GM12878 (cell line): ENCODE results near the gene CHKA. TPM values are rescaled to one million over a fixed set of nuclear protein-coding genes. Genes with fewer than 3 reads are reported as not detected.

Experiments
- ATF7 ChIP-seq: fragments of 450-650 bp; IDR thresholded peaks from 2 replicates; pipeline ENCODE4 v1.6.1; 2016; ENCODE audit warnings: low read depth, mild to moderate bottlenecking
- CREB1 ChIP-seq: IDR thresholded peaks from 2 replicates; pipeline ENCODE4 v1.6.1; 2012; ENCODE audit warnings: low read depth, mild to moderate bottlenecking, inconsistent platforms
- JUNB ChIP-seq: IDR thresholded peaks from 2 replicates; pipeline ENCODE4 v1.6.1; 2016; ENCODE audit warnings: antibody characterized with exemption, mild to moderate bottlenecking
- NFIC ChIP-seq: IDR thresholded peaks from 2 replicates; pipeline ENCODE4 v1.6.1; 2012; ENCODE audit warnings: low read depth, mild to moderate bottlenecking, inconsistent platforms, low read length, moderate library complexity
- NFYA ChIP-seq: IDR thresholded peaks from 2 replicates; pipeline ENCODE4 v1.6.1; 2011; ENCODE audit warnings: low read depth, mild to moderate bottlenecking, low read length, improper control_type of control experiment, borderline replicate concordance
- NFYB ChIP-seq: IDR thresholded peaks from 2 replicates; pipeline ENCODE4 v1.6.1; 2011; ENCODE audit warnings: low read depth, mild to moderate bottlenecking, low read length, improper control_type of control experiment, moderate library complexity; ENCODE audit not compliant: insufficient read depth
- NR2F1 ChIP-seq: fragments of 450-650 bp; conservative IDR thresholded peaks from 2 replicates; pipeline ENCODE4 v1.6.1; 2017; ENCODE audit warnings: mild to moderate bottlenecking
- POLR2AphosphoS2 ChIP-seq: IDR thresholded peaks from 2 replicates; pipeline ENCODE4 v1.6.1; 2011; ENCODE audit warnings: low read depth, mild to moderate bottlenecking, low read length, improper control_type of control experiment, moderate library complexity
- RAD51 ChIP-seq: fragments of 450-650 bp; IDR thresholded peaks from 2 replicates; pipeline ENCODE4 v1.6.1; 2016; ENCODE audit warnings: moderate library complexity, mild to moderate bottlenecking, inconsistent platforms
- RBBP5 ChIP-seq: fragments of 200-600 bp; sonication (generic); conservative IDR thresholded peaks from 2 replicates; pipeline ENCODE4 v1.6.1; 2016
- SIX5 ChIP-seq: IDR thresholded peaks from 2 replicates; pipeline ENCODE4 v1.6.1; 2011; ENCODE audit warnings: mild to moderate bottlenecking, low read depth, low read length, moderate library complexity; ENCODE audit not compliant: severe bottlenecking
- TAF1 ChIP-seq: IDR thresholded peaks from 2 replicates; pipeline ENCODE4 v1.6.1; 2011; ENCODE audit warnings: mild to moderate bottlenecking, low read depth, low read length, borderline replicate concordance
- TCF12 ChIP-seq: IDR thresholded peaks from 2 replicates; pipeline ENCODE4 v1.6.1; 2011; ENCODE audit warnings: low read depth, mild to moderate bottlenecking, low read length
- TCF3 ChIP-seq: IDR thresholded peaks from 2 replicates; pipeline ENCODE4 v1.6.1; 2012; ENCODE audit warnings: low read depth, mild to moderate bottlenecking, low read length, borderline replicate concordance; ENCODE audit not compliant: insufficient read depth
- WRNIP1 ChIP-seq: IDR thresholded peaks from 2 replicates; pipeline ENCODE4 v1.6.1; 2011; ENCODE audit warnings: low read depth, low read length, improper control_type of control experiment, borderline replicate concordance
- ZNF217 ChIP-seq: fragments of 450-650 bp; IDR thresholded peaks from 2 replicates; pipeline ENCODE4 v1.6.1; 2017; ENCODE audit warnings: antibody characterized with exemption, mild to moderate bottlenecking
- ZNF622 ChIP-seq: fragments of 450-650 bp; IDR thresholded peaks from 2 replicates; pipeline ENCODE4 v1.6.1; 2017; ENCODE audit warnings: mild to moderate bottlenecking, inconsistent platforms
- ZSCAN29 ChIP-seq: fragments of 450-650 bp; IDR thresholded peaks from 2 replicates; pipeline ENCODE4 v1.6.1; 2017; ENCODE audit warnings: mild to moderate bottlenecking, moderate library complexity
- polyA plus RNA-seq, 11 experiments: library from polyadenylated mRNA; depleted of rRNA in 4 of 11; unstranded in 6 of 11; stranded (reverse) in 5 of 11; fragments of >200 nt; fragmentation: Nextera tagmentation in 4 of 11; fragmentation: Illumina TruSeq in 1 of 11; extraction: Ambion mirVana in 4 of 11; extraction: Trizol in 1 of 11; gene quantifications; 1 replicate in 1 of 11; 2 replicates in 10 of 11; pipeline versions ENCODE4 v1.2.1 to v1.2.3, GENCODE V29; 2011 to 2016; ENCODE audit warnings: inconsistent platforms in 2 of 11, missing spikeins in 2 of 11, low read depth in 1 of 11
- total RNA-seq, 4 experiments: library from RNA; depleted of rRNA in 3 of 4; stranded (reverse); fragments of >200 nt in 3 of 4; fragmentation: Illumina TruSeq in 1 of 4; extraction: Trizol in 1 of 4; gene quantifications; 2 replicates each; pipeline versions ENCODE4 v1.2.1 to v1.2.3, GENCODE V29; 2013 to 2021
- TF ChIP-seq, protein P1 (sequence below): fragments of 450-650 bp; IDR thresholded peaks from 2 replicates; pipeline ENCODE4 v1.6.1; 2017; ENCODE audit warnings: mild to moderate bottlenecking
- TF ChIP-seq, protein P2 (sequence below): IDR thresholded peaks from 2 replicates; pipeline ENCODE4 v1.6.1; 2011; ENCODE audit warnings: borderline replicate concordance, low read depth, mild to moderate bottlenecking, moderate library complexity, low read length; ENCODE audit not compliant: insufficient read depth, poor library complexity, severe bottlenecking
- TF ChIP-seq, protein P3 (sequence below): fragments of 450-650 bp; IDR thresholded peaks from 2 replicates; pipeline ENCODE4 v1.6.1; 2014; ENCODE audit warnings: mild to moderate bottlenecking
- TF ChIP-seq, protein P4 (sequence below): IDR thresholded peaks from 2 replicates; pipeline ENCODE4 v1.6.1; 2011; ENCODE audit warnings: low read depth, low read length, improper control_type of control experiment, borderline replicate concordance
- TF ChIP-seq, protein P5 (sequence below), 3 experiments: IDR thresholded peaks in 2 of 3; conservative IDR thresholded peaks in 1 of 3; 2 replicates each; pipeline ENCODE4 v1.5.1; 2011; ENCODE audit warnings: low read depth in 3 of 3, low read length in 3 of 3, mild to moderate bottlenecking in 3 of 3, control low read depth in 2 of 3, moderate library complexity in 2 of 3, inconsistent platforms in 1 of 3, mixed read lengths in 1 of 3; ENCODE audit not compliant: control insufficient read depth in 2 of 3, insufficient read depth in 1 of 3; ENCODE audit errors: extremely low read depth in 1 of 3

The CHKA gene
- total and polyA plus RNA-seq, 10 of the 15 experiments (the other 5 are each of a cell fraction or from before 2014, with no cell fraction given): 5.2 to 29.2 (median 21.2) TPM

DNA sequence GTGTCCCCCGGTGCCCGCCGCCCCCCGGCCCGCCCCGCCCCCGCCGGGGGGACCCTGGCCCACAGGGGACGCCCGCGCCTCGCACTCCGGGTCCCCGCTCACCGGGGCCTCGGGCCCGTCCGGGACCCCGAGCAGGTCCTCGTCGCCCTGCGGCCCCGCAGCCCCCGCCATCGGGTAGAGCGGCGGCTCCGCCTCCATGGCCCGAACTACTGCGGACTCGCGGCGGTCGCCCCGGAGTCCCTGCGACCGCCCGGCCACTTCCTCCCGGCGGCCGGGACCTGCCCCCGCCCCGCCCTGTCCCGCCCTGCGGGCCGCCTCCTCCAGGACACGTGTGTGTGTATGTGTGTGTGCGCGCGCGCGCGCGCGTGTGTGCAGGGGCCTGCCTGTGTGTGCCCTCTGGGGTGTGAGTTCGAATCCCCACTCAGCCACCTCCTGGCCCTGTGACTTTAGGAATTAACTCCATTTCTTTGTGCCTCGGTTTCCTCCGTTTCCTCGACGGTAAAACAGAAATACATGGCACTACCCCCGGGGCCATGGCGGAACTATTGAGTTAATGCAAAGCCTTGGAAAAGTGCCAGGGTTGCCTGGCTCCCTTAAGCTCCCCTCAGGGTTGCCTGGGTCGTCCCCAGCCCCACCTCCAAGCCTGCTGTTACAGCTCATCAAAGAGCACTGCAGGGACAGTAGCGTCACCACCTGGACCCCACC, 117.2 kb downstream of the CHKA start, which contains the start of gene UNC93B1 (continued):
- TF ChIP-seq TAF1 (peak; percentile 62; the same call in 1 of the 2 replicates), ZNF622 (no peak), RBBP5 (no peak), ATF7 (no peak), POLR2AphosphoS2 (no peak), ZSCAN29 (peak; percentile 57; the same call in 1 of the 2 replicates), SIX5 (no peak), WRNIP1 (no peak), NR2F1 (no peak), TCF12 (no peak), RAD51 (no peak), TCF3 (no peak), NFIC (no peak), JUNB (no peak), NFYA (no peak), CREB1 (peak; percentile 59; the same call in 1 of the 2 replicates), ZNF217 (peak; percentile 94), NFYB (no peak)
- TF ChIP-seq, protein P1, sequence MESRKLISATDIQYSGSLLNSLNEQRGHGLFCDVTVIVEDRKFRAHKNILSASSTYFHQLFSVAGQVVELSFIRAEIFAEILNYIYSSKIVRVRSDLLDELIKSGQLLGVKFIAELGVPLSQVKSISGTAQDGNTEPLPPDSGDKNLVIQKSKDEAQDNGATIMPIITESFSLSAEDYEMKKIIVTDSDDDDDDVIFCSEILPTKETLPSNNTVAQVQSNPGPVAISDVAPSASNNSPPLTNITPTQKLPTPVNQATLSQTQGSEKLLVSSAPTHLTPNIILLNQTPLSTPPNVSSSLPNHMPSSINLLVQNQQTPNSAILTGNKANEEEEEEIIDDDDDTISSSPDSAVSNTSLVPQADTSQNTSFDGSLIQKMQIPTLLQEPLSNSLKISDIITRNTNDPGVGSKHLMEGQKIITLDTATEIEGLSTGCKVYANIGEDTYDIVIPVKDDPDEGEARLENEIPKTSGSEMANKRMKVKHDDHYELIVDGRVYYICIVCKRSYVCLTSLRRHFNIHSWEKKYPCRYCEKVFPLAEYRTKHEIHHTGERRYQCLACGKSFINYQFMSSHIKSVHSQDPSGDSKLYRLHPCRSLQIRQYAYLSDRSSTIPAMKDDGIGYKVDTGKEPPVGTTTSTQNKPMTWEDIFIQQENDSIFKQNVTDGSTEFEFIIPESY: no peak
- TF ChIP-seq, protein P2, sequence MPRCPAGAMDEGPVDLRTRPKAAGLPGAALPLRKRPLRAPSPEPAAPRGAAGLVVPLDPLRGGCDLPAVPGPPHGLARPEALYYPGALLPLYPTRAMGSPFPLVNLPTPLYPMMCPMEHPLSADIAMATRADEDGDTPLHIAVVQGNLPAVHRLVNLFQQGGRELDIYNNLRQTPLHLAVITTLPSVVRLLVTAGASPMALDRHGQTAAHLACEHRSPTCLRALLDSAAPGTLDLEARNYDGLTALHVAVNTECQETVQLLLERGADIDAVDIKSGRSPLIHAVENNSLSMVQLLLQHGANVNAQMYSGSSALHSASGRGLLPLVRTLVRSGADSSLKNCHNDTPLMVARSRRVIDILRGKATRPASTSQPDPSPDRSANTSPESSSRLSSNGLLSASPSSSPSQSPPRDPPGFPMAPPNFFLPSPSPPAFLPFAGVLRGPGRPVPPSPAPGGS: no peak
- TF ChIP-seq, protein P3, sequence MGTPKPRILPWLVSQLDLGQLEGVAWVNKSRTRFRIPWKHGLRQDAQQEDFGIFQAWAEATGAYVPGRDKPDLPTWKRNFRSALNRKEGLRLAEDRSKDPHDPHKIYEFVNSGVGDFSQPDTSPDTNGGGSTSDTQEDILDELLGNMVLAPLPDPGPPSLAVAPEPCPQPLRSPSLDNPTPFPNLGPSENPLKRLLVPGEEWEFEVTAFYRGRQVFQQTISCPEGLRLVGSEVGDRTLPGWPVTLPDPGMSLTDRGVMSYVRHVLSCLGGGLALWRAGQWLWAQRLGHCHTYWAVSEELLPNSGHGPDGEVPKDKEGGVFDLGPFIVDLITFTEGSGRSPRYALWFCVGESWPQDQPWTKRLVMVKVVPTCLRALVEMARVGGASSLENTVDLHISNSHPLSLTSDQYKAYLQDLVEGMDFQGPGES: no peak
- TF ChIP-seq, protein P4, sequence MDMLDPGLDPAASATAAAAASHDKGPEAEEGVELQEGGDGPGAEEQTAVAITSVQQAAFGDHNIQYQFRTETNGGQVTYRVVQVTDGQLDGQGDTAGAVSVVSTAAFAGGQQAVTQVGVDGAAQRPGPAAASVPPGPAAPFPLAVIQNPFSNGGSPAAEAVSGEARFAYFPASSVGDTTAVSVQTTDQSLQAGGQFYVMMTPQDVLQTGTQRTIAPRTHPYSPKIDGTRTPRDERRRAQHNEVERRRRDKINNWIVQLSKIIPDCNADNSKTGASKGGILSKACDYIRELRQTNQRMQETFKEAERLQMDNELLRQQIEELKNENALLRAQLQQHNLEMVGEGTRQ: peak; percentile 13; the same call in 1 of the 2 replicates
- TF ChIP-seq, protein P5, sequence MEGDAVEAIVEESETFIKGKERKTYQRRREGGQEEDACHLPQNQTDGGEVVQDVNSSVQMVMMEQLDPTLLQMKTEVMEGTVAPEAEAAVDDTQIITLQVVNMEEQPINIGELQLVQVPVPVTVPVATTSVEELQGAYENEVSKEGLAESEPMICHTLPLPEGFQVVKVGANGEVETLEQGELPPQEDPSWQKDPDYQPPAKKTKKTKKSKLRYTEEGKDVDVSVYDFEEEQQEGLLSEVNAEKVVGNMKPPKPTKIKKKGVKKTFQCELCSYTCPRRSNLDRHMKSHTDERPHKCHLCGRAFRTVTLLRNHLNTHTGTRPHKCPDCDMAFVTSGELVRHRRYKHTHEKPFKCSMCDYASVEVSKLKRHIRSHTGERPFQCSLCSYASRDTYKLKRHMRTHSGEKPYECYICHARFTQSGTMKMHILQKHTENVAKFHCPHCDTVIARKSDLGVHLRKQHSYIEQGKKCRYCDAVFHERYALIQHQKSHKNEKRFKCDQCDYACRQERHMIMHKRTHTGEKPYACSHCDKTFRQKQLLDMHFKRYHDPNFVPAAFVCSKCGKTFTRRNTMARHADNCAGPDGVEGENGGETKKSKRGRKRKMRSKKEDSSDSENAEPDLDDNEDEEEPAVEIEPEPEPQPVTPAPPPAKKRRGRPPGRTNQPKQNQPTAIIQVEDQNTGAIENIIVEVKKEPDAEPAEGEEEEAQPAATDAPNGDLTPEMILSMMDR (IDR thresholded peaks at IDR 0.05 in 2 of 3, conservative IDR thresholded peaks at IDR 0.05 in 1 of 3; ENCODE audit: control insufficient read depth in 2 of 3, extremely low read depth in 1 of 3, insufficient read depth in 1 of 3, low read depth in 3 of 3, low read length in 3 of 3): no peak
